Endothelial cell of umbilical vein (primary cell): ENCODE measurements around the gene COL8A1.

Source experiments
- CTCF ChIP-seq, 2 donors: IDR thresholded peaks; 1 replicate in 1 of 2; 2 replicates in 1 of 2; pipeline ENCODE4 v1.5.1; 2011; ENCODE audit warnings: low read length in 2 of 2, mild to moderate bottlenecking in 2 of 2, moderate library complexity in 2 of 2, control low read depth in 1 of 2, inconsistent platforms in 1 of 2, low read depth in 1 of 2; ENCODE audit not compliant: insufficient read depth in 1 of 2; ENCODE audit errors: extremely low read depth in 1 of 2
- EZH2 ChIP-seq: IDR thresholded peaks from 2 replicates; pipeline ENCODE4 v1.6.1; 2012; ENCODE audit warnings: borderline replicate concordance, low read depth, mild to moderate bottlenecking, moderate library complexity, low read length, inconsistent platforms; ENCODE audit not compliant: severe bottlenecking
- FOS ChIP-seq: IDR thresholded peaks from 2 replicates; pipeline ENCODE4 v1.6.1; 2011; ENCODE audit warnings: mild to moderate bottlenecking, low read length, moderate library complexity, borderline replicate concordance; ENCODE audit not compliant: insufficient read depth
- JUN ChIP-seq: IDR thresholded peaks from 2 replicates; pipeline ENCODE4 v1.6.1; 2011; ENCODE audit warnings: borderline replicate concordance, low read depth; ENCODE audit not compliant: insufficient read length, insufficient read depth
- MAX ChIP-seq: IDR thresholded peaks from 2 replicates; pipeline ENCODE4 v1.6.1; 2011; ENCODE audit not compliant: insufficient read depth, insufficient read length
- MYC ChIP-seq: IDR thresholded peaks from one replicate; pipeline ENCODE4 v1.6.1; 2011; ENCODE audit warnings: mild to moderate bottlenecking, low read depth, low read length
- POLR2A ChIP-seq: IDR thresholded peaks from 2 replicates; pipeline ENCODE4 v1.6.1; 2012; ENCODE audit warnings: low read depth, mild to moderate bottlenecking, control low read depth, low read length
- POLR2AphosphoS5 ChIP-seq: IDR thresholded peaks from 2 replicates; pipeline ENCODE4 v1.6.1; 2012; ENCODE audit warnings: low read depth, mild to moderate bottlenecking, control low read depth, low read length, moderate library complexity; ENCODE audit not compliant: insufficient read depth

DNA sequence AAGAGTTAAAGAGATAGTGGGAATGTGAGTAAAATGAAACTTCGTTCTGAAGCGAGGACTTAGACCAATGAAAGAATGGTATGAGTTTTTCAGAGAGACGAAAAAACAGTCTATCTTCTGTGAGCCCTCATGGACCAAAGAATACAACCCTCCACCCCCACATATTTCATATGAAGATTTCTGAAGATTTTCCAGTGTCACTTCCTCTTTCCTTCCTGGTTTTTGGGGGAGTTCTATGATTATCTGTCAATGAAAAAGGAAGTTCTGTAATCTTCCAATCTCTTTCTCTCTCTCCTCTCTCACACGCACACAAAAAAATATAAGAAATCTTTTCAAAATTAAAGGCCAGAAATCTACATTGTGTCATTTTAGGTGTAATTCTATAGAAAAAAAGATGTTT lies 206.9 kb downstream of the COL8A1 start:
- TF ChIP-seq JUN (no peak), CTCF (IDR thresholded peaks at IDR 0.05; ENCODE audit: extremely low read depth in 1 of 2, insufficient read depth in 1 of 2, low read depth in 1 of 2, low read length in 2 of 2) (no peak), MAX (no peak), POLR2AphosphoS5 (no peak), POLR2A (no peak), MYC (no peak), EZH2 (no peak), FOS (no peak)
